ENCODE results near the gene HGS. TPM values are rescaled to one million over a fixed set of nuclear protein-coding genes. Genes with fewer than 3 reads are reported as not detected.

The HGS gene
- polyA plus RNA-seq, 1 donor from 2014 or later: 81.1 TPM

DNA sequence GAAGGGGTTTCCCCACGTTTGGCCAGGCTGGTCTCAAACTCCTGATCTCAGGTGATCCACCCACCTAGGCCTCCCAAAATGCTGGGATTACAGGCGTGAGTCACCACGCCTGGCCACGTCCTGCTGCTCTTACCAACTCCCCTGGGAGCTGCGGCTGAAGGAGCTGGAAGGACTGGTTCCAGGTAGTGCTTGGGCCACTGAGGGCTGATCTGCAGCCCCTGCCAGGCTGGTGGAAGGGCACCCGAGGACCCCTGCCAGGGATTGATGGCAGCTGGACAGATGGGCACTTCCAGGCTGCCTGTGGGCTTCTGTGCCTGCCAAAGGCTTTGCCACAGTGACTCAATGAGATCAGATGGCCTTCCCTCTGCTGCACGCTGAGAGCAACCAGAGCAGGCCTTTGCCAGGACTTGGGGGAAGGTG is 19.8 kb upstream of the HGS start:
- peaks cover 10% of the 10 kb centered on the region for H3K79me2 ChIP-seq (replicated peaks; ENCODE audit: insufficient read depth, low read length)
- H2AFZ ChIP-seq (ENCODE audit: low read depth, low read length): no peak overlapping the region
- H3K27ac ChIP-seq (ENCODE audit: low read length): no peak overlapping the region
- no peaks in the 10 kb centered on the region for H3K9me3 ChIP-seq (ENCODE audit: low read length)
- no peak overlapping the region for H3K4me3 ChIP-seq (ENCODE audit: low read length)
- no peak overlapping the region for H3K4me2 ChIP-seq (ENCODE audit: low read length)
- H3K9ac ChIP-seq (ENCODE audit: low read length): no peak overlapping the region
- TF ChIP-seq EZH2 (IDR thresholded peaks at IDR 0.05; ENCODE audit: borderline replicate concordance, insufficient read depth, low read length, poor library complexity, severe bottlenecking) (no peak), SMC3 (conservative IDR thresholded peaks at IDR 0.05; ENCODE audit: poor library complexity) (no peak), MXI1 (conservative IDR thresholded peaks at IDR 0.05; ENCODE audit: poor library complexity, severe bottlenecking) (no peak), TAF1 (IDR thresholded peaks at IDR 0.05; ENCODE audit: low read depth) (no peak)
- no peaks in the 10 kb centered on the region for H3K27me3 ChIP-seq (ENCODE audit: insufficient read depth, low read depth, low read length)
- H4K20me1 ChIP-seq (ENCODE audit: insufficient read depth): no peaks in the 10 kb centered on the region
- no peaks in the 10 kb centered on the region for H3F3A ChIP-seq (ENCODE audit: insufficient read depth, low read length, poor library complexity, severe bottlenecking)
- H3K9me2 ChIP-seq (ENCODE audit: insufficient read depth, low read length): no peaks in the 10 kb centered on the region
- H3K36me3 ChIP-seq (ENCODE audit: insufficient read depth, low read length): no peaks in the 10 kb centered on the region

DNA sequence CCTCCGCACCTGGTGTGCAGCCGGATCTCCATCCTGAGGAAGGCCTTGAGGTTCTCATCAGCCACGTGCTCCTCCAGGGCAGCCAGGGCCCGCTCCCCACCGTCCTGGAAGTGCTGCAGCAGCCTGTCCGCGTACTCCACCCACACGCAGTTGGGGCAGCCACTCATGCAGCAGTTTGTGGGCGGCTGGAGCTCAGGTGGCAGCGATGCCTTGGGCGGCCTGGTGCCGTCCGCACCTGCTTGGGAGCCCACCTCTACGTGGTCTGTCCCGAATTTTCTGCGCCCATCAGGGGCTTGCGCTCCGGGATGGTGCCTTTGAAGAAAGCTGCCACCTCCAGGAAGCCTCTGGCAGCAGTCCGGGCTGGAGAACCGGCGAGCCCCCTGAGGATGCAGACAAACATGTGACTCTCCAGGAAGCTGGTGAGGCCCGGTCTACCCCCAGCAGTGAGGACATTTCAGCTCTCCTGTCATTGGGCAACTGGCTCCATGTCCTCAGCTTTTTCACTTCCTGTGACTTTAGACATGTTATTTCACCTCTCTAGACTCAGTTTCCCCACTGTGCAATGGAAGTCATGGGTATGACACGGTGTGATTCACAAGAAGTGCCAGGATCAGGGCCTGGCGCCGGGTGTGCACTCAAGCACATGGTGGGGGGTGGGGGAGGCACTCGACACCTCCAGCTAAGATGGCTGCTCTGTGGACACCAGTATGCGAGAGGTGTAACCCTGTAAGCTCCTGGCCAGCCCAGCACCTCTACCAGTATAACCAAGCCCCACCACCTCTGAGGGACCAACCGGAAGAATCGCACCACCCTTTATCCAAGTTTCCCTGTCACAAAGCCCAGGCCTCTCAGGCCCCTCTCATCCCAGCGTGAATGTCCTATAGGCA is 18.4 kb upstream of the HGS start:
- peak overlapping the region; percentile 59 for H2AFZ ChIP-seq (ENCODE audit: low read depth, low read length)
- peak overlapping the region; percentile 92 for H3K4me2 ChIP-seq (ENCODE audit: low read length)
- H3K27ac ChIP-seq (ENCODE audit: low read length): peak overlapping the region; percentile 82
- no peaks in the 10 kb centered on the region for H4K20me1 ChIP-seq (ENCODE audit: insufficient read depth)
- H3F3A ChIP-seq (ENCODE audit: insufficient read depth, low read length, poor library complexity, severe bottlenecking): no peaks in the 10 kb centered on the region
- TF ChIP-seq RAD21 (conservative IDR thresholded peaks at IDR 0.05) (no peak), MXI1 (conservative IDR thresholded peaks at IDR 0.05; ENCODE audit: poor library complexity, severe bottlenecking) (no peak), TAF1 (IDR thresholded peaks at IDR 0.05; ENCODE audit: low read depth) (no peak), EP300 (conservative IDR thresholded peaks at IDR 0.05; ENCODE audit: poor library complexity, severe bottlenecking) (no peak), POLR2AphosphoS5 (IDR thresholded peaks at IDR 0.05) (no peak), EZH2 (IDR thresholded peaks at IDR 0.05; ENCODE audit: borderline replicate concordance, insufficient read depth, low read length, poor library complexity, severe bottlenecking) (no peak), SMC3 (conservative IDR thresholded peaks at IDR 0.05; ENCODE audit: poor library complexity) (no peak)
- TF ChIP-seq, protein P1, sequence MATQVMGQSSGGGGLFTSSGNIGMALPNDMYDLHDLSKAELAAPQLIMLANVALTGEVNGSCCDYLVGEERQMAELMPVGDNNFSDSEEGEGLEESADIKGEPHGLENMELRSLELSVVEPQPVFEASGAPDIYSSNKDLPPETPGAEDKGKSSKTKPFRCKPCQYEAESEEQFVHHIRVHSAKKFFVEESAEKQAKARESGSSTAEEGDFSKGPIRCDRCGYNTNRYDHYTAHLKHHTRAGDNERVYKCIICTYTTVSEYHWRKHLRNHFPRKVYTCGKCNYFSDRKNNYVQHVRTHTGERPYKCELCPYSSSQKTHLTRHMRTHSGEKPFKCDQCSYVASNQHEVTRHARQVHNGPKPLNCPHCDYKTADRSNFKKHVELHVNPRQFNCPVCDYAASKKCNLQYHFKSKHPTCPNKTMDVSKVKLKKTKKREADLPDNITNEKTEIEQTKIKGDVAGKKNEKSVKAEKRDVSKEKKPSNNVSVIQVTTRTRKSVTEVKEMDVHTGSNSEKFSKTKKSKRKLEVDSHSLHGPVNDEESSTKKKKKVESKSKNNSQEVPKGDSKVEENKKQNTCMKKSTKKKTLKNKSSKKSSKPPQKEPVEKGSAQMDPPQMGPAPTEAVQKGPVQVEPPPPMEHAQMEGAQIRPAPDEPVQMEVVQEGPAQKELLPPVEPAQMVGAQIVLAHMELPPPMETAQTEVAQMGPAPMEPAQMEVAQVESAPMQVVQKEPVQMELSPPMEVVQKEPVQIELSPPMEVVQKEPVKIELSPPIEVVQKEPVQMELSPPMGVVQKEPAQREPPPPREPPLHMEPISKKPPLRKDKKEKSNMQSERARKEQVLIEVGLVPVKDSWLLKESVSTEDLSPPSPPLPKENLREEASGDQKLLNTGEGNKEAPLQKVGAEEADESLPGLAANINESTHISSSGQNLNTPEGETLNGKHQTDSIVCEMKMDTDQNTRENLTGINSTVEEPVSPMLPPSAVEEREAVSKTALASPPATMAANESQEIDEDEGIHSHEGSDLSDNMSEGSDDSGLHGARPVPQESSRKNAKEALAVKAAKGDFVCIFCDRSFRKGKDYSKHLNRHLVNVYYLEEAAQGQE (IDR thresholded peaks at IDR 0.05; ENCODE audit: borderline replicate concordance): no peak
- TF ChIP-seq, protein P2, sequence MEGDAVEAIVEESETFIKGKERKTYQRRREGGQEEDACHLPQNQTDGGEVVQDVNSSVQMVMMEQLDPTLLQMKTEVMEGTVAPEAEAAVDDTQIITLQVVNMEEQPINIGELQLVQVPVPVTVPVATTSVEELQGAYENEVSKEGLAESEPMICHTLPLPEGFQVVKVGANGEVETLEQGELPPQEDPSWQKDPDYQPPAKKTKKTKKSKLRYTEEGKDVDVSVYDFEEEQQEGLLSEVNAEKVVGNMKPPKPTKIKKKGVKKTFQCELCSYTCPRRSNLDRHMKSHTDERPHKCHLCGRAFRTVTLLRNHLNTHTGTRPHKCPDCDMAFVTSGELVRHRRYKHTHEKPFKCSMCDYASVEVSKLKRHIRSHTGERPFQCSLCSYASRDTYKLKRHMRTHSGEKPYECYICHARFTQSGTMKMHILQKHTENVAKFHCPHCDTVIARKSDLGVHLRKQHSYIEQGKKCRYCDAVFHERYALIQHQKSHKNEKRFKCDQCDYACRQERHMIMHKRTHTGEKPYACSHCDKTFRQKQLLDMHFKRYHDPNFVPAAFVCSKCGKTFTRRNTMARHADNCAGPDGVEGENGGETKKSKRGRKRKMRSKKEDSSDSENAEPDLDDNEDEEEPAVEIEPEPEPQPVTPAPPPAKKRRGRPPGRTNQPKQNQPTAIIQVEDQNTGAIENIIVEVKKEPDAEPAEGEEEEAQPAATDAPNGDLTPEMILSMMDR (IDR thresholded peaks at IDR 0.05; ENCODE audit: poor library complexity, severe bottlenecking): no peak
- H3K27me3 ChIP-seq (ENCODE audit: insufficient read depth, low read depth, low read length): no peaks in the 10 kb centered on the region
- H3K9me3 ChIP-seq (ENCODE audit: low read length): no peaks in the 10 kb centered on the region
- H3K79me2 ChIP-seq (replicated peaks; ENCODE audit: insufficient read depth, low read length): peaks cover 10% of the 10 kb centered on the region
- peak overlapping the region; percentile 91 for H3K9ac ChIP-seq (ENCODE audit: low read length)
- peak overlapping the region; percentile 99 for H3K4me3 ChIP-seq (ENCODE audit: low read length)
- no peaks in the 10 kb centered on the region for H3K9me2 ChIP-seq (ENCODE audit: insufficient read depth, low read length)
- H3K36me3 ChIP-seq (ENCODE audit: insufficient read depth, low read length): no peaks in the 10 kb centered on the region
